Neural cell (in vitro differentiated cells): ENCODE data around the gene MAST4. TPM values are rescaled to one million over a fixed set of nuclear protein-coding genes. Genes with fewer than 3 reads are reported as not detected.

Experiments
- H2AFZ ChIP-seq: fragments of 200-600, 300-800 bp; sonication (generic), shearing (Covaris generic); 2 replicates; pipeline ENCODE4 v1.6.0; 2014; ENCODE audit warnings: low read depth, mild to moderate bottlenecking, antibody characterized with exemption, low read length, moderate library complexity
- H3F3A ChIP-seq: fragments of 200-600 bp; shearing (Covaris generic); 2 replicates; pipeline ENCODE4 v1.6.1; 2016; ENCODE audit warnings: mild to moderate bottlenecking, moderate library complexity, mixed read lengths, antibody characterized with exemption, low read length; ENCODE audit not compliant: insufficient read depth, poor library complexity, severe bottlenecking
- H3K27ac ChIP-seq: fragments of 200-600, 300-800 bp; sonication (generic), shearing (Covaris generic); 2 replicates; pipeline ENCODE4 v1.5.1; 2014; ENCODE audit warnings: mild to moderate bottlenecking, low read length, moderate library complexity
- H3K27me3 ChIP-seq: fragments of 300-800, 200-600 bp; sonication (generic), shearing (Covaris generic); 2 replicates; pipeline ENCODE4 v1.6.0; 2014; ENCODE audit warnings: mild to moderate bottlenecking, low read depth, low read length, moderate library complexity; ENCODE audit not compliant: insufficient read depth
- H3K36me3 ChIP-seq: fragments of 300-800, 200-600 bp; sonication (generic), shearing (Covaris generic); 2 replicates; pipeline ENCODE4 v1.5.1; 2014; ENCODE audit warnings: mild to moderate bottlenecking, antibody characterized with exemption, low read length, moderate library complexity; ENCODE audit not compliant: insufficient read depth
- H3K4me2 ChIP-seq: fragments of 300-800, 200-600 bp; sonication (generic), shearing (Covaris generic); 2 replicates; pipeline ENCODE4 v1.6.0; 2014; ENCODE audit warnings: mild to moderate bottlenecking, low read length
- H3K4me3 ChIP-seq: fragments of 300-800, 200-600 bp; sonication (generic), shearing (Covaris generic); 2 replicates; pipeline ENCODE4 v1.5.1; 2014; ENCODE audit warnings: mild to moderate bottlenecking, low read length, moderate library complexity
- H3K79me2 ChIP-seq: fragments of 200-600 bp; shearing (Covaris generic); replicated peaks from 2 replicates; pipeline ENCODE4 v1.6.0; 2014; ENCODE audit warnings: mild to moderate bottlenecking, low read length, moderate library complexity; ENCODE audit not compliant: insufficient read depth
- H3K9ac ChIP-seq: fragments of 300-800, 200-600 bp; sonication (generic), shearing (Covaris generic); 2 replicates; pipeline ENCODE4 v1.6.1; 2016; ENCODE audit warnings: mild to moderate bottlenecking, low read length, mixed read lengths
- H3K9me2 ChIP-seq: fragments of 200-600 bp; shearing (Covaris generic); 2 replicates; pipeline ENCODE4 v1.6.1; 2016; ENCODE audit warnings: mild to moderate bottlenecking, low read length, mixed read lengths; ENCODE audit not compliant: insufficient read depth
- H3K9me3 ChIP-seq: fragments of 200-600, 300-800 bp; sonication (generic), shearing (Covaris generic); 2 replicates; pipeline ENCODE4 v1.6.1; 2016; ENCODE audit warnings: mild to moderate bottlenecking, mixed run types, low read length, moderate library complexity, mixed read lengths
- H4K20me1 ChIP-seq: fragments of 200-600 bp; shearing (Covaris generic); 2 replicates; pipeline ENCODE4 v1.6.1; 2016; ENCODE audit warnings: mild to moderate bottlenecking, mixed run types; ENCODE audit not compliant: insufficient read depth
- EP300 ChIP-seq: fragments of 450-650 bp; conservative IDR thresholded peaks from 2 replicates; pipeline ENCODE4 v1.6.1; 2014; ENCODE audit warnings: antibody characterized with exemption, mild to moderate bottlenecking, moderate library complexity; ENCODE audit not compliant: poor library complexity, severe bottlenecking
- EZH2 ChIP-seq: fragments of 200-600, 300-800 bp; shearing (Covaris generic), sonication (generic); IDR thresholded peaks from 2 replicates; pipeline ENCODE4 v1.6.1; 2014; ENCODE audit warnings: antibody characterized with exemption, low read length, borderline replicate concordance, mild to moderate bottlenecking; ENCODE audit not compliant: insufficient read depth, poor library complexity, severe bottlenecking
- MXI1 ChIP-seq: fragments of 450-650 bp; conservative IDR thresholded peaks from 2 replicates; pipeline ENCODE4 v1.6.1; 2014; ENCODE audit warnings: antibody characterized with exemption, mild to moderate bottlenecking; ENCODE audit not compliant: poor library complexity, severe bottlenecking
- POLR2AphosphoS5 ChIP-seq: IDR thresholded peaks from 2 replicates; pipeline ENCODE4 v1.6.1; 2012
- RAD21 ChIP-seq: fragments of 450-650 bp; conservative IDR thresholded peaks from 2 replicates; pipeline ENCODE4 v1.6.1; 2014; ENCODE audit warnings: antibody characterized with exemption, mild to moderate bottlenecking, moderate library complexity
- SMC3 ChIP-seq: fragments of 450-650 bp; conservative IDR thresholded peaks from 2 replicates; pipeline ENCODE4 v1.6.1; 2014; ENCODE audit warnings: antibody characterized with exemption, mild to moderate bottlenecking, moderate library complexity; ENCODE audit not compliant: poor library complexity
- TAF1 ChIP-seq: IDR thresholded peaks from 2 replicates; pipeline ENCODE4 v1.6.1; 2012; ENCODE audit warnings: low read depth
- polyA plus RNA-seq: library from polyadenylated mRNA; depleted of rRNA; stranded (reverse); fragments of >200 nt; gene quantifications from 2 replicates; pipeline ENCODE4 v1.2.3, GENCODE V29; 2014
- TF ChIP-seq, protein P1 (sequence below): fragments of 450-650 bp; IDR thresholded peaks from 2 replicates; pipeline ENCODE4 v1.5.1; 2014; ENCODE audit warnings: antibody characterized with exemption, mild to moderate bottlenecking, moderate library complexity; ENCODE audit not compliant: poor library complexity, severe bottlenecking
- TF ChIP-seq, protein P2 (sequence below): IDR thresholded peaks from 2 replicates; pipeline ENCODE4 v1.6.1; 2012; ENCODE audit warnings: borderline replicate concordance

MAST4 gene
- polyA plus RNA-seq, 1 donor from 2014 or later, result 2.3 TPM

DNA sequence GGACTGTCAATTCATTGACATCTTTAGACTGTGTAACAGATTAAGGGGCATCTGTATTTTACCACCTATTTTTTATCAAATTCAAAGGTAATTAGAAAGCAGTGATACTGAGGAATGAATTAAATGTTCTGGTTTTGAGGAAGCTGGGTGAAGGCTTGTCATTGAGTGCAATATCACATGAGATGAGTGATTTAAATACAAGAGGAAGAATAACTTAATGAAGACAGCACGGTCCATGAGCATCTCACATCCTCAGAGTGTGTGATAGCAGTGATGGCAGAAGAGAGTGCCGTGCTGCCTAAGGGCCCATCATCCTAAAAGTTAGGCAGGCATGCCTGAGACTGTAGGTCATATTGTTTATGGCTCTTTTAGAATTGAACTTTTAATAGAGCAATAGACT, 263.3 kb downstream of the MAST4 start:
- no peak overlapping the region for H3K9ac ChIP-seq
- H3K9me2 ChIP-seq, result no peaks in the 10 kb centered on the region
- no peaks in the 10 kb centered on the region for H4K20me1 ChIP-seq
- no peaks in the 10 kb centered on the region for H3F3A ChIP-seq
- no peak overlapping the region for H2AFZ ChIP-seq
- no peaks in the 10 kb centered on the region for H3K27me3 ChIP-seq
- no peaks in the 10 kb centered on the region for H3K9me3 ChIP-seq
- TF ChIP-seq MXI1, result no peak
- TF ChIP-seq POLR2AphosphoS5, result no peak
- no peak for TF ChIP-seq EZH2
- TF ChIP-seq RAD21, result no peak
- TF ChIP-seq EP300, result no peak
- TF ChIP-seq, protein P1, sequence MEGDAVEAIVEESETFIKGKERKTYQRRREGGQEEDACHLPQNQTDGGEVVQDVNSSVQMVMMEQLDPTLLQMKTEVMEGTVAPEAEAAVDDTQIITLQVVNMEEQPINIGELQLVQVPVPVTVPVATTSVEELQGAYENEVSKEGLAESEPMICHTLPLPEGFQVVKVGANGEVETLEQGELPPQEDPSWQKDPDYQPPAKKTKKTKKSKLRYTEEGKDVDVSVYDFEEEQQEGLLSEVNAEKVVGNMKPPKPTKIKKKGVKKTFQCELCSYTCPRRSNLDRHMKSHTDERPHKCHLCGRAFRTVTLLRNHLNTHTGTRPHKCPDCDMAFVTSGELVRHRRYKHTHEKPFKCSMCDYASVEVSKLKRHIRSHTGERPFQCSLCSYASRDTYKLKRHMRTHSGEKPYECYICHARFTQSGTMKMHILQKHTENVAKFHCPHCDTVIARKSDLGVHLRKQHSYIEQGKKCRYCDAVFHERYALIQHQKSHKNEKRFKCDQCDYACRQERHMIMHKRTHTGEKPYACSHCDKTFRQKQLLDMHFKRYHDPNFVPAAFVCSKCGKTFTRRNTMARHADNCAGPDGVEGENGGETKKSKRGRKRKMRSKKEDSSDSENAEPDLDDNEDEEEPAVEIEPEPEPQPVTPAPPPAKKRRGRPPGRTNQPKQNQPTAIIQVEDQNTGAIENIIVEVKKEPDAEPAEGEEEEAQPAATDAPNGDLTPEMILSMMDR, result no peak
- no peak for TF ChIP-seq SMC3
- TF ChIP-seq TAF1, result no peak
- TF ChIP-seq, protein P2, sequence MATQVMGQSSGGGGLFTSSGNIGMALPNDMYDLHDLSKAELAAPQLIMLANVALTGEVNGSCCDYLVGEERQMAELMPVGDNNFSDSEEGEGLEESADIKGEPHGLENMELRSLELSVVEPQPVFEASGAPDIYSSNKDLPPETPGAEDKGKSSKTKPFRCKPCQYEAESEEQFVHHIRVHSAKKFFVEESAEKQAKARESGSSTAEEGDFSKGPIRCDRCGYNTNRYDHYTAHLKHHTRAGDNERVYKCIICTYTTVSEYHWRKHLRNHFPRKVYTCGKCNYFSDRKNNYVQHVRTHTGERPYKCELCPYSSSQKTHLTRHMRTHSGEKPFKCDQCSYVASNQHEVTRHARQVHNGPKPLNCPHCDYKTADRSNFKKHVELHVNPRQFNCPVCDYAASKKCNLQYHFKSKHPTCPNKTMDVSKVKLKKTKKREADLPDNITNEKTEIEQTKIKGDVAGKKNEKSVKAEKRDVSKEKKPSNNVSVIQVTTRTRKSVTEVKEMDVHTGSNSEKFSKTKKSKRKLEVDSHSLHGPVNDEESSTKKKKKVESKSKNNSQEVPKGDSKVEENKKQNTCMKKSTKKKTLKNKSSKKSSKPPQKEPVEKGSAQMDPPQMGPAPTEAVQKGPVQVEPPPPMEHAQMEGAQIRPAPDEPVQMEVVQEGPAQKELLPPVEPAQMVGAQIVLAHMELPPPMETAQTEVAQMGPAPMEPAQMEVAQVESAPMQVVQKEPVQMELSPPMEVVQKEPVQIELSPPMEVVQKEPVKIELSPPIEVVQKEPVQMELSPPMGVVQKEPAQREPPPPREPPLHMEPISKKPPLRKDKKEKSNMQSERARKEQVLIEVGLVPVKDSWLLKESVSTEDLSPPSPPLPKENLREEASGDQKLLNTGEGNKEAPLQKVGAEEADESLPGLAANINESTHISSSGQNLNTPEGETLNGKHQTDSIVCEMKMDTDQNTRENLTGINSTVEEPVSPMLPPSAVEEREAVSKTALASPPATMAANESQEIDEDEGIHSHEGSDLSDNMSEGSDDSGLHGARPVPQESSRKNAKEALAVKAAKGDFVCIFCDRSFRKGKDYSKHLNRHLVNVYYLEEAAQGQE, result no peak
- H3K4me3 ChIP-seq, result no peak overlapping the region
- H3K4me2 ChIP-seq, result no peak overlapping the region
- no peaks in the 10 kb centered on the region for H3K36me3 ChIP-seq
- H3K27ac ChIP-seq, result no peak overlapping the region
- H3K79me2 ChIP-seq, result no peaks in the 10 kb centered on the region

DNA sequence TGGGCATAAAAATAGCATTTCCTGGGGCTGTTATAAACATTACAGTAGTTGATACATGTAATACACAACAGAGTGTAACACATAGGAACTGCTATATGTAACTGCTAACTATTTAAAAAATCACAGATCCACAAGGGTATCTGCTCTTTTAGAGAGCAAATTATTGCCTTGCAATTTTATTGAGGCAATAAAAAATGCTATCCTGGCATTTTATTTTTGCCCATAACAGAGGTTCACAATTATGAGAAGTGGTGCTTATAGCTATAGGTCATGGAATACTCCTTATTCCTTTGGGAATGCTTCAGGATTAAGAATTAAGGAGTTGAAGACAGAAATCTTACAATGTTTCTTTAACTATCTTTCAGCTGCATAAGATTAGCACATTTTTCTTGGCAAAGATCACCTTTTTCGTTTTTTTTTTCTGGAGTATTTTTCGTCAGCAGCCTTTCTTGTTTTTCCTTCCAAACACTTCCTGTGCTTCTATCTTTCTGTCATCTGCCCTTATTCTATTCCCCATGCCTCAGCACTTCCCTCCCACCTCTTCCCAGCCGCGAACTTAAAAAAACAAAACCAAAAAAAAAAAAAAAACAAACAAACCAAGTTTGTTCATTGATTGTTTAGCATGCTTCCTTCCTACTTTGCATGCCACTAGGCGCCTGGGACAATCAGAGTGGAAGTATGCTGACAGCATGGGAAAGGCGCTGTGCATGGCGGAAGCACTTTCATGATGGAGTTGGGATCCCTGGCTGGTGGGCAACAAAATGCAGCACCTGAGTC, 264.2 kb downstream of the MAST4 start:
- no peaks in the 10 kb centered on the region for H3K79me2 ChIP-seq
- no peak overlapping the region for H2AFZ ChIP-seq
- no peaks in the 10 kb centered on the region for H3K9me2 ChIP-seq
- no peaks in the 10 kb centered on the region for H3F3A ChIP-seq
- H3K27me3 ChIP-seq, result no peaks in the 10 kb centered on the region
- H4K20me1 ChIP-seq, result no peaks in the 10 kb centered on the region
- no peaks in the 10 kb centered on the region for H3K36me3 ChIP-seq
- no peaks in the 10 kb centered on the region for H3K9me3 ChIP-seq
- no peak overlapping the region for H3K4me3 ChIP-seq
- H3K9ac ChIP-seq, result no peak overlapping the region
- H3K27ac ChIP-seq, result no peak overlapping the region
- TF ChIP-seq RAD21 (no peak), MXI1 (no peak), EZH2 (no peak), SMC3 (no peak), EP300 (no peak), TAF1 (no peak), POLR2AphosphoS5 (no peak)
- TF ChIP-seq, protein P2, result no peak
- TF ChIP-seq, protein P1, result no peak
- H3K4me2 ChIP-seq, result no peak overlapping the region
